HTR-8/SVneo (cell line): ENCODE results near the gene NAV1.
"Not testable (repeated sequence)": the region's sequence is repeated elsewhere in the genome, so short reads cannot be mapped to it uniquely, and the experiment has no call there.

Experiments
- DNase-seq: peaks from one replicate; pipeline ENCODE4 v3.0.0; 2011; ENCODE audit warnings: low spot score, mixed read lengths; ENCODE audit not compliant: insufficient read length
- FAIRE-seq: peaks from 2 replicates; lab custom pipeline; 2011; peaks lifted over from hg19 to GRCh38; lab: Jason Lieb, UNC

Gene NAV1, protein sequence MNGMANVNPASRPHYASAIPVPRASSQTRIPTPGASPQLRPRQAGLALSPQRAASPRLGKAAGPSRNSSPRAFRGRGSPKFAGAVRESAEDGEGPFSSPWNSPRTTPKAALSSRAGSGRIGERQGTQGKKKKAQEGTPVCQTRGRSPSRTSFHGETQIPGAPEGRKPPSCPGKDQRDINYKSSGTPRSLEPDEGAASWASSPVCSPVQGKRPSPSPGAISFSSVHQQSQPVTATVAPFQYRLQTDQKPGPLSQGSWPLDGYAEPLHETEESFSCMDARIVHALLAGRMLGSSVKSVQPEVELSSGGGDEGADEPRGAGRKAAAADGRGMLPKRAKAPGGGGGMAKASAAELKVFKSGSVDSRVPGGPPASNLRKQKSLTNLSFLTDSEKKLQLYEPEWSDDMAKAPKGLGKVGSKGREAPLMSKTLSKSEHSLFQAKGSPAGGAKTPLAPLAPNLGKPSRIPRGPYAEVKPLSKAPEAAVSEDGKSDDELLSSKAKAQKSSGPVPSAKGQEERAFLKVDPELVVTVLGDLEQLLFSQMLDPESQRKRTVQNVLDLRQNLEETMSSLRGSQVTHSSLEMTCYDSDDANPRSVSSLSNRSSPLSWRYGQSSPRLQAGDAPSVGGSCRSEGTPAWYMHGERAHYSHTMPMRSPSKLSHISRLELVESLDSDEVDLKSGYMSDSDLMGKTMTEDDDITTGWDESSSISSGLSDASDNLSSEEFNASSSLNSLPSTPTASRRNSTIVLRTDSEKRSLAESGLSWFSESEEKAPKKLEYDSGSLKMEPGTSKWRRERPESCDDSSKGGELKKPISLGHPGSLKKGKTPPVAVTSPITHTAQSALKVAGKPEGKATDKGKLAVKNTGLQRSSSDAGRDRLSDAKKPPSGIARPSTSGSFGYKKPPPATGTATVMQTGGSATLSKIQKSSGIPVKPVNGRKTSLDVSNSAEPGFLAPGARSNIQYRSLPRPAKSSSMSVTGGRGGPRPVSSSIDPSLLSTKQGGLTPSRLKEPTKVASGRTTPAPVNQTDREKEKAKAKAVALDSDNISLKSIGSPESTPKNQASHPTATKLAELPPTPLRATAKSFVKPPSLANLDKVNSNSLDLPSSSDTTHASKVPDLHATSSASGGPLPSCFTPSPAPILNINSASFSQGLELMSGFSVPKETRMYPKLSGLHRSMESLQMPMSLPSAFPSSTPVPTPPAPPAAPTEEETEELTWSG (N-terminal part only)

DNA sequence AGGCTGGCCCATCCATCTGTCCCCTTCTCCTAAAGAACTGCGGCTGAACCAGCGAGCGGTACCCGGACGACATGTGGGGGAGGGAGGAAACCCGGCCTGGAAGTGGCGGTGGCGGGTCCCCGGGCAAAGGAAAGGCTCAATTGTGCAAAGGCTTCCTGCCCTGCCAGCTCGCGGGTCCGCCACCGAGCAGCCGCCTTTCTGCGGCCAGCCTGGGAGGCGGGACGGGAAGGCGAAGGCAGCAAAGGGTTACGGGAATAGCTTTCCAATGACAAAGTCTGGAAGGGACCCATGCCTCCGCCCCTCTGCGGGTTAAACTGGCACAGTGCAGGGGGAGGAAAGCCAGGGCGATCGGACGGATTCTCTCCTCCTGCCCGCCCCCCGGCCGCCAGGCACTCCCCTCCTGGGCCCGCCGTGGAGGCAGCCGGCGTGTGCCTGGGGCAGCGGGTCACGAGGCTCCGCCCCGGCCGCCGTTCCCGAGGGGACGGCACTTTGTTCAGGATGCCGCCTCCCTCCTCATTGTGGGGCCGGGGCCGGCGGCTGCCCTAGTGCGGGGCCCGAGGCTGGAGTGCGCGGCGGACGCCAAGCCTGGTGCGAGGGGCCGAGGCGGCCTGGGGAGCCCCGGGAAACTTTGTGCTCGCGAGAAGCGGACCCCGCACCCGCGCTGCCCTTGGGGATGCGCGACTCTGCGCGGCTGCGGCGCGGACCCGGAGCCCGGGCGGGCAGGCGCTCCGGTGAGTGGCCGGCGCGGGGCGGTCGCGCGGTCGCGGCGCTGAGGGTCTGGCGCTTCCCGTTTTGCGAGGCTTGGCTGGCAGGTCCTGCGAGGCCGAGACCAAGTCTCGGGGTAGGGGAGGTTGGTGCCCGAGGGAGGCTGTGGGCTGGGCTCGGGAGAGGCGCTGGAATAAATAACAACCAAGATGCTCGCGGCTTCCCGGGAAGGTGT, at the start of gene NAV1:
Gene NAV1, plus strand, starts transcription at position 516 of the 940 bp plus-strand sequence. CDS start 83,758 bp downstream, outside the sequence.
- DNase-seq = no peak
- FAIRE-seq = peak; percentile 58

DNA sequence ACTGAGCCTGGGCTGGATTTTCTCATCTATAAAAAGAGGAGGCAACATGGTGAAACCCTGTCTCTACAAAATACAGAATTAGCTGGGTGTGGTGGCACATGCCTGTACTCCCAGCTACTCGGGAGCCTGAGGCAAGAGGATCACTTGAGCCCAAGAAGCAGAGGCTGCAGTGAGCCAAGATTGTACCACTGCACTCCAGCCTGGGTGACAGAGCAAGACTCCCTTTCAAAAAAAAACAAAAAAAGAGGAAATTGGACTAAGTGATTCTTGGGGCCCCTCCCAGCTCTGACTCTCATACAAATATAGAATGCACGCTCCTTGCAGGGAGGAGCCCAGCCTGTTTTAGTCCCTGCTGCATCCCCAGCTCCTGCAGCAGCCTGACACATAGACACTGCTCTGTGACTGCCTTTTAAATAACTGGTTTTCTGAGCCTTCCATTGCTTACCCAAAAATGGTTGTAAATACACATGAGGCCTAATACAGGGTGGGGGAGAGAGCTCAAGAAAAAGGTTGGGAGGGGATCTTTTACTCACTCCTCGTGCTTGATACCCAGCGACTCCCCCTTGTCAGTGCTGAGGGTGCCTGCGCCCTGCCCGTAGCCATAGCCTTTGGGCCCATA, 49.2 kb upstream of the NAV1 start:
- DNase-seq = no peak
- FAIRE-seq = no peak

DNA sequence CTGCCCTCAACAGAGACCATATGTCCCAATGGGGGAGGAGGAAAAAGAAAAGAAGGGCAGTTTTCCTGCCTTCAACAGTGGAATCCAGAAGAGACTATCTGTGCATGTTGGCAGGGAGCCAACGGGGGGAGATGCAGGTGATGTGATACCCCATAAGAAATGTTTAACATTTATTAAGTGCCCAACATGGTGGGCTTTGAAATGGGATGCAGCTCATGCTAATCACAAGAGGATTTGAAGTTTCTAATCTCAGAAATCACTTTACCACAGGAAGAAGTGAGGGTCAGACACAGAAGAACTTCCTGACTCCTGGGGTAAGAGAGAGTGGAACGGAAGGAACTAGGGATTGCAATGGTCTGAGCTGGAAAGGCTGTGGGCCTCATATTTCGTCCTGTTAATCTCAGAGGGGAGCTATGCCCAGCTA, 48.2 kb upstream of the NAV1 start:
- no peak for DNase-seq
- no peak for FAIRE-seq

DNA sequence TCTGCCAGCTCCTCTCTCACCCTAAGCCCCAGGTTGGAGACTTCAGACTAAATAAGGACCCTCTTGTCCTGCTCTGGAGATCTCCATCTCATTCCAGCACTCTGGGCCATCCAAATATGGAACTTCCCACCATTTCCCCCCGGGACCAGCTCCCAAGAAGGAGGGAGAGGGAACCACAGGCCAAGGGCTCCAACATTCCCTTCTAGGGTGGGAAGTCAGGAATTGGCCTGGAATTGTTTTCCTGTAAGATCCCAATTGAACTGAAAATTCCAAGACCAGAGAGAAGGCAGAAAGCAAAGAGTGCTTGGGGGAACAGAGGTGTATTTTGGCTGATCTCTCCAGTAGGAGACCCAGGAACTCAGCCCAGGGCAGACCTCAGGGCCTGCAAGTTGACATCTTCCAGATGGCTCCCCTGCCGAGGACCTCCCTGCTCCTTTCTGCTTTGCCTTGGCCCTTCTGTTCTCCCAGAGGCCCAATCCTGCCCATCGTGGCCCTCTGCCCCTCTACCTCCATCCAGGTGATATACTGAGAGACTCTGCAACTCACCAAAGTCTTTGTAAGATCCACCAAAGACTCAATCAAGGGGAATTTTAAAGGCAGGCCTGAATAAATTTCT, 46.9 kb upstream of the NAV1 start:
- DNase-seq (no peak), FAIRE-seq (no peak)

DNA sequence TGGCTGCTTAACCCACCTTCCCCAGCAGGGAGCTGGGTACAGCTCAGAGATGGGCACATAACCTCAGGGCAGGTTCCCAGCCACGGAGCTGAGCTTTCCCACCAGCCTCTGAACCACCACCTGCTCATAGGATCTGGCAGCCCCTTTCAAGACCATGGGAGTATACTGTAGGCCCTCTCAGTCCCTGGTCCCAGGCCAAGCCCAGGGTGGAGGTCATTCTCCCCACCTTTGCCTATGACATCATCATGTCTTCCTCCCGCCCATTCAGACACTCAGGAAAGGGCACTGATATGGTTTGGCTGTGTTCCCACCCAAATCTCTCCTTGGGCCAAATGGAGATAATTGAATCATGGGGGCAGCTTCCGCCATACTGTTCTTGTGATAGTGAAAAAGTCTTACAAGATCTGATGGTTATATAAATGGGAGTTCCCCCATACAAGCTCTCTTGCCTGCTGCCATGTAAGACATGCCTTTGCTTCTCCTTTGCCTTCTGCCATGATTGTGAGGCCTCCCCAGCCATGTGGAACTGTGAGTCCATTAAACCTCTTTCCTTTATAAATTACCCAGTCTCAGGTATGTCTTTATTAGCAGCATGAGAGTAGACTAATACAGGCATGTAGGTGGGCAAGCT, 45.8 kb upstream of the NAV1 start:
- FAIRE-seq, DNase-seq: not testable (repeated sequence)

DNA sequence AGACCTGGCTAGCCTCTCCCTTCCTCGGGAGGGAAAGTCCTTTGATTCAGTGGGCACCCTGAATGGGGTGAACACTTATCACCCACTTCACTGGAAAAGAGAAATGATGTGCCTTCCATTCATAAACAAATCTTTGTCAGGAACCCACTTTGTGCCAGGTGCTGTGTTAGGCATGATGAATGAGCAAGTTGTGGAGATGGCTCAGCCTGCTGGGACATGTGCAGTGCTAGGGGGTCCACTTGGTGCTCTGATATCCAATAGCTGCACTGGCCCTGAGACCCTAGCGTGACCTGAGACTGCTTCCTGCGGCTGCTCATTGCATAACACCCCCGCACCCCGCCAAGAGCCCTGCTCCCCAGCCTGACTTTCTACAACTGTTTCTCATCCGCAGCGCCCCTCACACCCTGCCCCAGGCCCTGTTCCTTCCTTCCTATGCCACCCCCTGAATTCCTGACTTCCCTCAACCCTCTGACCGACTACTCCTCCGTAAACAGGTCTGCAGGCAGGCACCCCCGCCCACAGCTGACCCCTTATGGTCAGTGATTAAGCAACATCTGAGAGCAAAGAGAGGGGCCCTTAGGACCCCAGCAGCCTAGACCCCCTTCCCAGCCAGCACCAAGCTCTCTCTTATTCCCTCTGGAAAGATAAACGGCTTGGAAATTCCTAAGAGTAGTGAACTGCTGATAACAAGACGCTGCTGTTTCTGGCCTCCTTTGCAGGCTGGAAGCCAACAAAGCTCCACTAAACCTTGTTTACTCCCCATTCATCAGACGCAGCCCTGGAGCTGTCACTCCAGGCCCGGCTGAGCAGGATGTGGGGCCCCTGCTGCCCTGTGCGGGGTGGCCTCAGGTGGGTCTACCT, 44.9 kb upstream of the NAV1 start:
- DNase-seq = no peak

DNA sequence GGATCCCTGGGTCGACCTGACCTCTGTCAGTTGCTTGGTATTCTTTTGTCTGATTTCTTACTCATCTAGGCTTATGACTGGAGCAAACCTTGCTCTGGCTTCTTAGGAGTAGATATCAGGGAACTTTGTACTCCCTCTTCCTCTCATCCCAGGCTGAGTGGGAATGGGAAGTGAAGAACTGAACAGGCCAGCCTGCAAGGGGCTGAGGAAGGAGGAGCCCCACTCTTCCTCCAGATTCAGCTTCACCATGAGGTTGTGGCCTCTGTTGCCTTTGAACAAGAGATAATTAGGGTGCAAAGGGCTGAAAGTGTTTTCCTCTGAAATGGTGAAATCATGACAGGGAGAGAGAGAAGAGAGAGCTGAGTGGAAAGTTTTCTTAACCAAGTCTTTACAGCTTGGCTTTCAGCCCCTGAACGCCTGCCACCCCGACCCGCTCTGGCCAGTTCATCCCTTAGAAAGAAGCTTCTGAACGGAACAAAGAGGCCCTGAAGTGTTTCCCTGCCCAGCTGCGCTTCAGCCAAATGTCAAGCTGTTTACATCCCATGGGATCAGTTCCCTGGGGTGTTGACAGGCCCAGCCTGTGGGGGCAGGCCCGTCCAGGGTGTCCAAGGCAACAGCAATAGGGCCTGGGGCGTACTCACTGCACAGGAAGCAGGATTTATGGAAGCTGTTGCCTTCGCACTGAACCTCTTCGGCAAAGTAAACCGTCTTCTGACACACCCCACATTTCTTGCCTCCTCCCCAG, 43.2 kb upstream of the NAV1 start:
- no peak for DNase-seq
- peak; percentile 64 for FAIRE-seq

More for the DNA sequence above, 44.9 kb upstream of the NAV1 start:
- FAIRE-seq = peak; percentile 57

DNA sequence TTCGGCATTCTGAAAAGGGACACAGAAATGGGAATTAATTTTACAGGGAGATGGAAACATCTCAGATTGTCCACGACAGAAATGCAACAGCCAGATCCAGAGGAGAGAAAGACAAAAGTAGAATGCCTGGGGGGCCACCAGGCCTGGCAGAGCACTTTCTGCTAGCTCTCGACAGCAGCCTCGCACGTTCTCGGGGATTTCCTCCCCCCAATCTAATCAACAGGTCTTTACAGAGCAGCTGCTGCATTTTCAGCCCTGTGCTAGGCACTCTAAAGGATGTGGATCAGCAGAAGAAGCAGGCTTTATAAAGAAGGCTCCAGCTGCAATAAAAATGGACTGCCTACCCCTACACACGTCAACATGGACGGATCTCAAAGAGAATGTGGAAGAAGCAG, 42.6 kb upstream of the NAV1 start:
- no peak for DNase-seq
- no peak for FAIRE-seq

DNA sequence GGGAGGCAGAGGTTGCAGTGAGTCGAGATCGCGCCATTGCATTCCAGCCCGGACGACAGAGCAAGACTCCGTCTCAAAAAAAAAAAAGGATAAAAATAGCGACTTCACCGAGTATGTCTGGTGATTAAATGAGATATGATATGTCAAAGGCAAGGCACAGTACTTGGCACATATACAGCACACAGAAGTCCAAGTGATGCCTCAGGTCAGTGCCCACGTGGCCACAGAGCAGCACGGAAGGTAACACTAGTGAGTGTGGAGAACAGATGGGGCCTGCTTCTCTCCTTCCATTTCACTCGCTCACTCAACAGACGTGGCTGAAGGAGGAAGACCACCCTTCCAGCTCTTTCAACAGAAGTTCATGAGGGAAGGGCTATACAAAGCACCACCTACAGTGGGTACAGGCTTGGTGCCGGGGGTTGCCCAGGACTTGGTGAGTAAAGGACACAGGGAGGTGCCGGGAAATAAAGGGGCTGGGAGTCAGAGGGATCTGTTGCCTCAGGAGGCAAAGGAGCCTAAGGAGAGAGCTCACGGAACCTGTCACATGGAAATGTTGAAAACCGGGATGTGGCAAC, 40.9 kb upstream of the NAV1 start:
- DNase-seq = no peak
- no peak for FAIRE-seq

DNA sequence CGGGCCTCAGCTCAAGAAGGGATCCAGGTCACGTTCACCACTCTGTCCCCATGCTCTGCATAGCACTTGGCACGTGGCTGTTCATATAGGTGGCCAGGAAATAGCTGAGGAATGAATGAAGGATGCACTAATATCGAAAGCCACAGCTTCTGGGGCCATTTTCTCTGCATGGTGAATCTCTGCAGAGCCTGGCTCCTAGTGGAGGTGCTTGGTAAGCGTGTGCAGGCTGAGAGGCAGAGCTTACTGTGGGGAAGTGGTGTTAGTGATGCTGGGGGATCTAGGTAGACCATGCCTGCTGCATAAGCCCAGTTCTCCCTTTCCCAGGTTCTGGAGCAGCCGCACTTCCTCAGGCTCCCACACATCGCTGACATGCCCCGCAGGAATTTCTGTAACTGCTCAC, 40.3 kb upstream of the NAV1 start:
- FAIRE-seq (no peak), DNase-seq (no peak)

DNA sequence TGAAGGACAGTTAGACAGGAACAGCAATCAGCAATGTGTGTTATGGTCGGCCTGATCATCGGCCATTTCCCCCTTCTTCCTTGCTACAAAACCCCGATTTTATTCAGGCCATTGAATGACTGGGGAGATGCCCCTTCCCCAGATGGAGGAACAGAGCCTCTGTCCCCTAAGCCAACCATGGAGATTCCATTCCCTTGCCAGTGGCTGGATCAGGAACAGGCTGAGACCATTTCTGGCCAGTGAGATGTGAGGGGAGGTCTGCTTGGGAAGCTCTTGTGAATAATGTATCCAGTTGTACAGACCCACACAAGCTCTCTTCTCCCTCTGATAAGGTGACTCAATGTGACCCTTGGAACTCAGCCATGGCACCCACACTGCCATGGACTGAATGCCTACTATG, 39.7 kb upstream of the NAV1 start:
- no peak for DNase-seq
- no peak for FAIRE-seq

DNA sequence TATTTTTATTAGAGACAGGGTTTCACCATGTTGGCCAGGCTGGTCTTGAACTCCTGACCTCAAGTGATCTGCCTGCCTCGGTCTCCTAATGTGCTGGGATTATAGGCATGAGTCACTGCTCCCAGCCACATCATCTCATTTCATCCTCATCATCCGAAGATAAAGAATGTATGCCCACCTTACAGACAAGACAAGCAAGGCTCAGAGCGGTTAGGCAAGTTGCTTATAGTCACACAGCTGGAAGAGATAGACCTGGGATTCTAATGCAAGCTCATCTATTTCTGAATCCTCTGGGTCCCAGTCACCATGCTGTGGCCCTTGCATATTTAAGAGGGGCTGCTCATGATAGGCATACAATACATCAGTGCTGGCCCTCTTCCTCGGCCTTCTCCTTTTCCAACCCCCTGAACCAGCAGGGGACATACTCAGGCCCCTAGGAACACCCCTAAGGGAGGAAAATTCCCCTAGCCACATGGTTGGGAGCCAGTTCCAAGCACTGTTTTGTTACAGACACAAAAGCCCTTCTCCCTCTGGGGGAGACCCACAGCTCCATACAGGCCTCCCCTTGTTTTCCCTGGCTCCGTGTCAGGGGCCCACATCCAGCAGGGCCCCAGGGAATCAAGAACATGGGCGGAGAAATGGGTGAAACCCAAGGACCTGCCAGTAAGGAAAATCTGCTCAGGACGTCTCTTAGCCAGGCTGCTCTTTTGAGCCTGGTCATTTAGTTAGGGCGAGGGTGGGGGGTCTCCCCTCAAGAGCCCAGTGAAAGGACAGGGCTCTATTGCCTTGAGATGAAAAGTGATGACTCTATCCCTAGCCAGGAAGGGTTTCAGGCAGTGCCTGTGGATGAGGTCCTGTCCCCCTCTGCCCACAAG, 38.9 kb upstream of the NAV1 start:
- no peak for DNase-seq
- no peak for FAIRE-seq

DNA sequence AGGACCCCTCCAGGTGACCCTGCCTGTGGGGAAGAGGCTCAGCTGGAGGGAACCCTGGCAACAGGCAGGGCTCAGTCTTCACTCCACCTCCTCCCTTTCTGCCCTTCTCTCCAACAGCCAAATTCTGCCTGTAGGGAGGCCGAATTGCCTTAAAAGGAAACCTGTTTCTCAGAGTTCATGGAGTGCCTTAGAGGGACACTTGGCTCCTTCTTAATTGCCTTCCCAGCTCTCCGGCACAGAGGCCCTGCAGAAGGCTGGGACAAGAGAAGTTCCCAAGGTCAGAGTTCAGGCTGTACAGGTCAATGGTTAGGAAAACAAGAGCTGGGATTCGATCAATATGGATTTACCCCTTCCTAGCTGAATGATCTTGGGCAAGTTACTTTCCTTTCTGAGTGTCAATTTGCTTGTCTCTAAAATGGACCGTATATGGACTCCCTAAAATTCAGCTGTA, 38.2 kb upstream of the NAV1 start:
- no peak for DNase-seq
- no peak for FAIRE-seq

DNA sequence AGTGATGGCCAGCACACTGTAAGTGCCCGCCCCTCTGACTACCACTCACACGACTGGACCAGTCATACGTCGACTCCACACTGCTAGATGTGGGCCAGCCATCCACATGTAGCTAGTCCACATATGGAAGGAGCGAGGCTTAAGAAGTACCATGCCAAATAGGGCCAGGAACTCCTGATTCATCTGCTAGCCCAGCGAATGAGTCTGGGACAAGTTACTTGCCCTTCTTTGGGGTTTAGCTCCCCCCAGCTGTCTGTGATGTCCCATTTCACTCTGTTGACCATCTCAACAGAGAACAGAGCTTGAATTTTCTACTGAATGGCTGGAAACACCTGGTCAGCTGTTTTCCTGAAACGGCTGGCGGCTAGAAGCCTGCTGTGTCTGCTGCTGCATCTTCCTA, 37.8 kb upstream of the NAV1 start:
- no peak for DNase-seq
- FAIRE-seq = no peak

DNA sequence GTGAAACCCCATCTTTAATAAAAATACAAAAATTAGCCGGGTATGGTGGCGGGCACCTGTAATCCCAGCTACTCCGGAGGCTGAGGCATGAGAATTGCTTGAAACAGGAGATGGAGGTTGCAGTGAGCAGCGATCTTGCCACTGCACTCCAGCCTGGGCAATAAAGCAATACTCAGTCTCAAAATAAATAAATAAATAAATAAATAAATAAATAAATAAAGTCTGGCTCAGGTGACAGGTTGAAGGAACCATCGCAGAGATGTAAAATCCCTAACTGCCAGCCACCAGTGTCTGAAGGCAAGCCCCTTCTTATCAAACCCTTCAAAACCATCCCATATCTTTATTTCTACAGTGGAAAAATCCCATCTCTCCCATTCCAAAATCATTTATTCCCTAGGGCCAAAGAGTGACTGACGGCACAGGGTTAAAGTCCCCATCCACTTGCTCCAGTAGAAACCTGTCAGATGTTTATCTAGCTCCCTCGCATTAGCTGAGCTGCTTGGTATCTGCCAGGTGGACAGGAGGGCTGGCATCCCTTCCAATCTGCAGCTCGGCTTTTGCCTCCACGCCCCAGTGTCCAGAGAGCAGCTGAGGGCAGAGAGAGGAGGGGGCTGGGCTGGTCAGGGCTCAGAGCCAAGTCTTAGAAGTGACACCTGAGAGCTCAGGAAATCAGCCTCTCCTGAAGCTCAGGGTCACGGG, 37.0 kb upstream of the NAV1 start:
- no peak for FAIRE-seq
- no peak for DNase-seq
